Measurements from ENCODE around the gene PRKCE. TPM values are rescaled to one million over a fixed set of nuclear protein-coding genes. Genes with fewer than 3 reads are reported as not detected.
"Not testable (repeated sequence)": the region's sequence is repeated elsewhere in the genome, so short reads cannot be mapped to it uniquely, and the experiment has no call there.

The PRKCE gene
- total RNA-seq, 2 experiments from 2014 or later = 7.0 to 7.3 TPM

DNA sequence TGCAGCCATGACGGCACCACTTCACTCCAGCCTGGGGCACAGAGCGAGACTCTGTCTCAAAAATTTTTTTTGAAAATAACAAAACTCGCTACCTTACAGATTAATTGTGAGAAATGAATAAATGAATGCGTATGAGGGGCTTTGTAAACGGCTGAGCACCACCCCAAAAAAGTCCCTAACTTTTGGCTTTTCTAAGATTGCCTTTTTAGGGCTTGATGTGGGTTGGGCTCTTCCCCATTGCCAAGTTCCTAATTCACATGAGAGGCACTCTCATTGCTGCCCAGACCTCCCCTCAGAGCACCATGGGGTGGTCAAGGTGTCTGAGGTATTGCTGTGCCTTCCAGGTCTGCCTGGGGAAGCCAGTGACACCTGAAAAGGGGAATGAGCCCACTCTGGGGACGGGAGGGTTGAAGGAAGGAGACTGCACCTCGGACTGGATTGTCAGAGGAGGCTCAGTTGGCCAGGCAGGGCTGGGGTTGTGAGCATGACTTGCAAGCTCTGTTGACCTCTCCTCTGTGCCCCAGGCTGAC is 186.4 kb downstream of the PRKCE start:
- CTCF ChIA-PET = no interaction called here
- POLR2A ChIA-PET = no interaction called here

DNA sequence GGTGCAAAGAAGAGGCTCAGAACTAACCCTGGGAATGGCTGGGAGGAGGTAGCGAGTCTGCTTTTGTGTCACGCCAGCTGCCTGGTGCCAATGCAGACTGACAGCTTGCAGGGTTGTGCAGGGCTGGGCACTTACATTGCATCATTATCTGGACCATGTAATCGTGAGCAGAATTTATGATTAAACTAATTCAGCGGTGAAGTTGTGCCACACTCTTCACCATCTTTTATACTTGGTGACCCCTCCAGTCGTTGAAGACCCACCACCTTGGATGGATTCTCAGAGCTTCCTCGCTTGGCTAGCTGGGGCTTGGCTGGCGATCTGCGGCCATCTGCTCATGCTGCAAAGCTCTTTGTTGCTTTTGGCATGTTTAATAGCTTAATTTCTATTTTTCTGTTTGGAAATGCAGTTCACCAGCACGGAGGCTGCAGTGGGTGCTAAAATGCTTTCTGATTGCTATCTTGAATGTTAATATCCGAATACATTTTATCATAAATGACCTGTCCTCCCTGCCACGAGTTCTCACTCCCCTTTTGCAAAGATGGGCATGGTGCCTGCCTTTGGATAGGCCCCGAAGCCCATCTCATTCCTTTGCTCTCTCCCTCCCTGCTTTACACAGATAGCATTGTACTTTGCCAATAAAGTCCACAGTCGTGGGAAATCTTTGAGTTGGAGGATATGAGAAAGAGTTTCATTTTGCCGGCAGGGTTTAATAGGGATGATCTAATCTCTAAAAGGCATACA is 188.2 kb downstream of the PRKCE start:
- ChIA-PET CTCF (no interaction called here), POLR2A (no interaction called here)

DNA sequence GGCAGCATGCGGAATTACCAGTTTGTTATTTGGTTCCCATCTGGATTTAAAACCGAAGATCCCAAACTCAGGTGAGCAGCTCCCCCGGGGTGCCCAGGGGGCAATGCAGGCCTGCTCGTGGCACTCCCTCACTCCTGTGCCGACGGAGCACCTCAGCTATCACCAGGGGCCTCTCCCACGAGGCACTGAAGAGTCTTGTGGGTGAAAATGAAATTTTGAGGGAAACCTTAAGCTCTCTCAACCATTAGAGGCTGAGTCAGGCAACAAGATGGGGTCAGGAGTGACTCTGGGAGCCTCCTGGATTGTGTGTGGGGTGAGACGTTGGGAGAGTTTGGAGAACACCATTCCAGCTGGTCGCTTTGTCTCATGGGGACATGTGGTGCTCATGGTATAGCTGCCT is 189.0 kb downstream of the PRKCE start:
- ChIA-PET POLR2A (no interaction called here), CTCF (interaction anchor here (1.3 kb wide), 1 partner anchor 20 kb away, joined by 3 read pairs; no protein-coding TSS in a partner anchor)

DNA sequence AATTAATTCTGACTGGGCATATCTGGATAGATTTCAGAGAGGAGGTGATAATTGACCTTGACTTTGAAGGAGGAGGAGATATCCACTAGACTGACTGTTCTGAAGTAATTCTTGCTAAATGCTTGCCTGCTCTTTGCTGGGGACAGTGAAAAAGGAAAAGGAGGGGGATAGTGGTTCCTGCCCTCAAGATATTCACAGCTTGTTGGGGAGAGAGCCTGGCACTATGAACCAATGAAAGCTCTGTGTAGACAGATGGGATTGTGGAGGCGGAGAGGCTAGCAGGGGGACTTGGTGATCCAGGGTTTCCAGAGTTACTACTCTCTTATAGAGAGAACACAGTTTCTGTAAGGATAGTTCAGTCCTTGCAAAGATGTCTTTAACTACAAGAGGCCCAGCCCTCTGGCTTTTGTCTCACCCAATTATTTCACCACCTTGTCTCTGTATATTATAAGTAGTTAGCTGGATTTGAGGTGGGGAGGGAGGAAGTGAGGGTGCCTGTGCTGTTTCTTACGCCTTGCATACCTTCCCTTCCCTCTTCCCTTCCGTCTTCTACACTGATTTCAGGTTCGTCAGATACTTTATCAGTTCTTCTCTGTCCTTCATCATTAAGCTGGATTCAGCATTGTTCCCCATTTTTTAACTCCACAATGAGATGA is 190.4 kb downstream of the PRKCE start:
- CTCF ChIA-PET = interaction anchor here (1.3 kb wide), 1 partner anchor 18 kb away, joined by 3 read pairs; no protein-coding TSS in a partner anchor
- POLR2A ChIA-PET = no interaction called here

DNA sequence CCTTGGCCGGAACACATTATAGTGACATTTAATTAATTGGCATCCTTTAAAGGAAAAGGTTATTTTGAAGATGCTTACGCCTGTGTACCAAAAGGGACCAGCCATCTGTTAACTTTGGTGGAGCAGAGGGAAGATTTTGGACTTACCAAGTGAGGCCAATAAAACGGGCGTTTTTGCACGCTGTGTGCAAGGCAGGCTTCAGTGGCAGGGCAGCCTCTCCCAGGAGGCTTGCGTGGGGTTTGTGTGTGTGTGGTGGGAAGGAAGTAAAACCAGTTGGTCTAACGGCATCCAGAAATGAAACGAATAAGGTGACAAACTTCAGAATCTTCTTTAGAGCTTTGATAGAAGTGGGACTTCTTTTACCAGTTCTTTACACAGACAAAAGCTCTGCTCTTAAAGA is 191.7 kb downstream of the PRKCE start:
- POLR2A ChIA-PET = no interaction called here
- CTCF ChIA-PET = no interaction called here

DNA sequence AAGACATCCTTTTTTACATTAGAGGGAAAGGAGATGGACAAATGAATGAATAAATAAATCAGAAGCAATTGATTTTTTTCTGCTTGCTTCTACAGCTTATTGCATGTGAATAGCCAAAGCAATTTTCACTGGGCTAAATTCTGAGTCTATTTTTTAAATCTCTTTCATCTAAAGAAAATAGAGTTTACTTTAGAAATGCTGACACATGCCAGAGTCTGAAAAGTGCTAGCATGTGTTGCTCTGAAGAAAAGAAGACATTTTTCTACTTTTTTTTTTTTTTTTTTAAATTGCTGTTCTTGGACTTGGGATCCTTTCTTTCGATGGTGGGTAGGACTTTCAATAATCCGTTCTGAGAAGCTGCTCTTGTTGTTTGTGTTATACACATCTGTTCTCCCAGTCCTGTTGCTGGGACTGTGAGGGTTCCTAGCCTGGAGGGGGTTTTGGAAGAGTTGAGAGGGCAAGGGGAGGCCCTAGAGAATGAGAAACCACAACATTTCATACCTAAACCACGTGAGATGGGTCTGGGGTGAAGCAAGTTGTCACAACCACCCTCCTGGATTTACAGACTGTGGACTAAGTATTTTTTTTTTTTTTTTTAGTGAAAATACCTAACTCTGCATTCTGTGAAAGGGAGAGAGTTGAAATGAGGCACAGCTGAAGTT is 193.5 kb downstream of the PRKCE start:
- CTCF ChIA-PET = no interaction called here

DNA sequence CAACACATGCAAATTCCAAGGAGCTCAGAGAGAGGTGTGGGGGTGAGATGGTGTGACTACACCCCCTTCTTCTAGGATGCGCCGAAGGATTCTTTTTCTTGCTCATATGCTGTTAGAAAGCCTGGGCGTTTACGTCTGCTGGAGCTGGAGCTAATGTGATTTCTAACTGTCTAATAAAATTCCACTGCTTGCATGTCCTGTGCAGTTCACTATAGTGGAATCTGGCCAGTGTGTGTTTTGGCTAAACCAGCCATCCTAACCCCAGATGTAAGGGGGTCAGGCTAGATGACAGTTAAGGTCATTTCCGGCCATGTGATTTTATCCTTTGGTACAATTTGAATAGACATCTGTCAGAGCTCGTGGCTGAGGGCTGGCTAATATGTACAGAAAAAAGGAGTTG is 194.1 kb downstream of the PRKCE start:
- CTCF ChIA-PET = no interaction called here
- POLR2A ChIA-PET = interaction anchor here (0.7 kb wide), 1 partner anchor 103 kb away, joined by 6 read pairs; no protein-coding TSS in a partner anchor

More for the DNA sequence above, 193.5 kb downstream of the PRKCE start:
- POLR2A ChIA-PET = interaction anchor here (0.7 kb wide), 1 partner anchor 102 kb away, joined by 6 read pairs; no protein-coding TSS in a partner anchor

DNA sequence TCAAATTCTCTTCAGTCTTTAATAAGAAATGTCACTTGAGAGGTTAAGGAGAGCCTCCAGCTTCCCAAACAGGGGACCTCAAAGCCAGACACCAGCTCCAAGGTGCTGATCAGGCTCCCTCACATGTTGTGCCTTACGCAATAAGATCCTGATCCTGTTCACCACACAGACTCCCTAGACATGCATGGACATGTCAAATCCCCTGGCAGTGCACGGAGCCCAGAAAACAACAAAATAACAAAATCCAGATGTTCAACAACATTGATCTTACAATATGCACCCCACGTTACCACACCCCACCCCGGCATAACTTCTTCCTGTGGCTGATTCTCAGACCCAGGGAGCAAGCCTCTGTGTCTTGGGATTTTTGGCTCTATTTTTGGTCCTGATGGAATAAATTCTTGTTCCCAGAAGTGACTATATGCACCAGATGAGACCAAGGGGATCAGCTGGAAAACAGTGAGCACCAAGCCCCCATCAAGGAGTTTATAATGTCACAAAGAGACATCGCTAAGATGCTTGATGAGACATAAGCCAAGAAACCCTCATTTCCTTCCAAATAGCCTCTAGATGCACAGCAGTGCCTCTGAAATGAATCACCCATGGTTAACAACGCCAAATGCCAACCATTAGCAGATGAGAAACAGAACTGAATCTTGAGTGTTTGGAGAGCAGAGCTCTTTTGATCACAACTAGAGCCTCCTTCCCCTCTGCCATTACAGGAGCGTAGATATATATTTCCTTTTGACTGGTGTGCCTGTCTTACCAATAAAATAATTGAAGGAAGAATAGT is 198.2 kb downstream of the PRKCE start:
- ChIA-PET CTCF (no interaction called here), POLR2A (no interaction called here)

DNA sequence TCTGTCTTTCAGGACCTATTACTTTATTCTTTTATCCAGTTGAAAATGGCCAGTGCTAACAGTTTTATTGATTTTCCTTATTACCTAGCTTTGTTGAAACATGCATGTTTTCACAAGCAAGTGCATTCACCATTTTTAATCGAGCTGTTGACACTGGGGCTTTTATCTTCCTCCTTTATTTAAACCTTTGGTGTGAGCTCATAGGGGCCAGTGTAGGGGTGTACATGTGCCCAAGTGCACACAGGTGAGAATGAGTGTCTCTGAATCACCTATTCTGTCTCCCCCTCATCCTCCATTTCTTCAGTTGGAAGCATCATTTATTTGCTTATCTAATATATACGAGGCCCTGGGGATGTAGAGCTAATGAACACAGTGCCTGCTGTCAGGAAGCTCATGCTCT is 199.1 kb downstream of the PRKCE start:
- ChIA-PET CTCF (interaction anchor here (1.3 kb wide), 1 partner anchor 11 kb away, joined by 3 read pairs; no protein-coding TSS in a partner anchor), POLR2A (no interaction called here)

DNA sequence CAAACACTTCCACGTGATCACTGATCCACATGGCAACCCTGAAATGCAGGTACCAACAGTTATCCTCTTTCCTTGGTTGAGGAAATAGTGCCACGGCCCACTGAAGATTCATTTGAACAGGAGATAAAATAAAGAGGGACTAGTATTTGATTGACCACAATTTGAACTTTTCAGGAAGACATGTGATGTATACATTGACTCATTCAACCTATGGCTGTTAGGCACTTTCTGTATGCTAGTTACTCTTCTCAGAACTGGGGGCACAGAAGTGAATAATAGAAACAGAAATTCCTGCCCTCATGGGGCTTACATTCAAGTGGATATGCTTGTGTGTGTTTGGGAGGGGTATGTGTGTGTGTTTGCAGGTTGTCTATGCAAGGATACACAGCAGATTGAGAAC is 199.6 kb downstream of the PRKCE start:
- ChIA-PET CTCF (interaction anchor here (1.3 kb wide), 1 partner anchor 11 kb away, joined by 3 read pairs; no protein-coding TSS in a partner anchor), POLR2A (no interaction called here)

DNA sequence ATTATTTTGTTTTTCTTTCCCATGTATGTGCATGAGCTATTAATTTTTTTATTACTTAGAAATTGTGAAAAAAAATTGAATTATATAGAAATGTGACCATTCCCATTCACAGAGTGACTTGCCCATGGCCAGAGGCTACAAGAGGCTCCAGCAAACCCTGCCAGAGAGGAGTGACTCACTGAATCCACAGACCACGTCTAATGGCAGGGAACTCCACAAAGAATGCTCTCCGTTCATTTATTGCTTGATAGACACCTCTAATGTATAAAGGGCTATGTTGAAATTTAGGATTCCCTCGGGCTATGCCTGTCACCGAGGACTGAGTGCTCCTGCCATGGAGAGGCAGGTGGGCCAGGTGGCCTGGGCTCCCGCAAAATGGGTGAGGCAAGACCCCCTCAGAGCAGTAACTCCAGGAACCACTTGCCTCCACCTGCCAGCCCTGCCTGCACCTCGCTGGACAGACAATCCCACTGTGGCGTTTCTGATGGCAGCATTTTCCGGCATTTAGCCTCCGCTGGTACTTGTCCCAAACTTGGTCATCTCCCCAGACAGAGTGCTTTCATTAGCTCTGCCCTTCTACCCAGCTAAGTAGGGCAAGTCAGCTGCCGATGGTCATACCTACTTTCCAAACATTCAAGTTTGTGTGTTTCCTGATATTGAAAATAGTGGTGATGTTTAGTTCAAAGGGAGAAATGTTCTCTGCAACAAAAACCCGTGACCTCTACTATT is 200.3 kb downstream of the PRKCE start:
- CTCF ChIA-PET = interaction anchor here (1.3 kb wide), 1 partner anchor 10 kb away, joined by 3 read pairs; no protein-coding TSS in a partner anchor

DNA sequence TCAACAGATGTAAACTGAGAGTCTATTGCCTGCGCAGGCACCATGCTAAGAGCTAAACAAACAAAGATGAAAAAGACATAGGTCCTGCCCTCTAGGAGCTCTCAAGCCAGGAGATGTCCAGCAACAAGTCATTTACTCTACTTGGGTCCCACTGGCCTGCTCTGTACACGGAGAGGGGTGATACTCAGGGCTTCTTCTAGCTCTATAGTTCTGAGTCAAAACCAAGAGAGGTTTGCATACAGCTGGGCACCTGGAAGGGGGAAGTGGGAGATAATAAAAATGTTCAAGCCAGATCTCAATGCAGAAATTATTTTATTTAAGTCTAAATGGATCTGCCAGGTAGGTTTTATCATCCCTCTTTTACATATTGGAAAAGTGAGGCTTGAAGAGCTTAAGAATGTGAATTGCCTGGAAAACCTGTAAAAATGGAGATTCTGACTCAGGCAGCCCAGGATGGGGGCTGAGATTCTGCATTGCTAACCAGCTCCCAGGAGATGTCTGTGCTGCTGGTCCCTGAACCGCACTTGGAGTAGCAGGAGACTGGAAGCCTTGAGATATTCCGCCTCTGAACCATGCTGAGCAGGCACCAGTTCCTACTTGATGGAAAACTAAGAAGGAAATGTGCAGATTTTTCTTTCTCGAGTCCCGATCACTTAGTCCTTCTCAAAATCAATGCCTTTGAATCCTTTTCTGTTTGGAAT is 201.1 kb downstream of the PRKCE start:
- CTCF ChIA-PET = no interaction called here
- POLR2A ChIA-PET = no interaction called here

More for the DNA sequence above, 200.3 kb downstream of the PRKCE start:
- POLR2A ChIA-PET = no interaction called here

DNA sequence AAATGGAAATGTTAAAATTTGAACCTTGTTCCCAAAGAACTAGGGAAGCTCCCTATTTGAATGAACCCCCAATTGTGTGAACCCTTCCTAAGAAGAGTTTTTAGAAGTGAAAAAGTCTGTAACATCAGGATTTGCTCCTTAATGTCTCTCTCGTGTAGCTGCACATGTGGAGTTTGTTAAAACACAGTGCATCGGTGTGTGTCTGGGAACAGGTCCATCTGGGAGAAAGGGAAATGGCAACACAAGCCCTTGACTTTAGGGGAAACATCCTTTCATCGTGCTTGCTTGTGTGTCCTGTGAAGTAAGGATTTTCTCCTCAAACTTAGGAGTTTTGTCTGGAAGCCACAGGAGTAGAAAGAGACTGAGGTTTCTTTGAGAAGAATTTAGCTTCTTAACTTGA is 203.9 kb downstream of the PRKCE start:
- ChIA-PET CTCF (no interaction called here), POLR2A (no interaction called here)

DNA sequence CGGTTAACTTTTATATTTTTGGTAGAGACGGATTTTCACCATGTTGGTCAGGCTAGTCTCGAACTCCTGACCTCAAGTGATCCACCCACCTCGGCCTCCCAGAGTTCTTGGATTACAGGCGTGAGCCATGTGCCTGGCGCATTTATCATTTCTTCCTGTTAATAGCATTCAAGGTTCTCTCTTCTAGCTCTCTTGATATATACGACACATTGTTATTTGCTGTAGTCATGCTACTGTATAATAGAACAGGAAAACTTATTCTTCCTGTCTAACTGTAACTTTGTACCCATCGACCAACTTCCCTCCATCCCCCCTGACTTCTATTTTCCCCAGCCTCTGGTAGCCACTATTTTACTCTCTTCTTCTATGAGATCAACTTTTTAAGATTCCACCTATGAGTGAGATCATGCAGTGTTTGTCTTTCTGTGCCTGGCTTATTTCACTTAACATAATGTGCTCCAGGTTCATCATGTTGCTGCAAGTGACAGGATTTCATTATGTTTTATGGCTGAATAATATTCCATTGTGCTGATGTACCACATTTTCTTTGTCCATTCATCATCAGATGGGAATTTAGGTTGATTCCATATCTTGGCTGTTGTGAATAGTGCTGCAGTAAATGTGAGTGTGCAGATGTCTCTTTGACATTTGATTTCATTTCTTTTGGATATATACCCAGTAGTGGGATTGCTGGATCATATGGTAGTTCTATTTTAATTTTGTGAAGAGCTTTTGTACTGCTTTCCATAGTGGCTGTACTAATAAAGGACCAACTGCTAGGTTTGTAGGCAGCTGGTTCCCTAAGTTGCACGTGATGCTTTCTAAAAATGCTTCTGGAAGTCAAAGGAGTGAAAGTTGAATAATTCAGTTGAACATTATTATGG is 205.2 kb downstream of the PRKCE start:
- CTCF ChIA-PET = no interaction called here
- POLR2A ChIA-PET = no interaction called here

DNA sequence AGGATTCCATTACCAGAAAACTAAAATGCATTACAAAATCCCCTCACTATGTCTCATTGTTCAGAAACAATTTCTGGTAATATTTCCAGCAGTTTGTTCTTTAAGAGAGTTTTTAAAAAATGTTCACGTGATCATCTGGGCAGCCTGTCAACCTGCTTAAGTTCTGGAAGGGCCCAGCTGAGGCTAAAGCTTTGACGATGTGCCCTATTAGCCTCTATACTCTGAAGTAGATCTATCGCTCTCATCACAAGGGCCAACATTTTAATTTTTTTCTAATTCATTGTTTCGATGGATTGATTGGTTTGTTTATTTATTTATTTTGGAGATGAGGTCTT is 205.8 kb downstream of the PRKCE start:
- POLR2A ChIA-PET = no interaction called here

DNA sequence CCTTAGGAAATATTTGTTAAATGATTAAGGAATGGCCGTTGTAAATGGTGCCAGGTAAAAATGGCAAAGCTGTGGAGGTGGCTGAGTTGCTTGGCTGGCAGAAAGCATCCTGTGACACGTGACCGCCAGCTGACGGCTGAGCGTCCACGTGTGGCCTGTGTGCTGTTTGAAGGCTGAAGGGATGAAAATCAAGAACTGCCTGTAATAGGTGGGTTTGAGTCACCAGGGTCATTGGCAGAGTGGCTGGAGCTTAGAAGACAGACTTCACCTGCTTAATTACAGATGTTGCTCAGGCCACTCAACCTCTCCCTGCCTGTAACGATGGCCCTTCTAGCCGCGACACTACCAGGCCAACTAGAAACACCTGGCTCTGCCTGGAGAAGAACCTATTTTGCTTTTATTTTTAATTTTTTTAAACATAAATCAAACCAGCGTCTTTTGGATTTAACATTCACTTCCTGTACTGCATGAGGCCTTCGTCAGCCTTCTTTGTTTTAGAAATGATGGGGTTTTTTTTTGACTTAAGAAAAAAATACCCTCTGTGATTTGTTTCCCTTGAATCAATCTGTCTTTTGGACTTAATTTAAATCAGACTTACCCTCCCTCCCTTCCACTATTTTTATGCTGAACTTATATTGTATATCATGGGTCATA is 206.5 kb downstream of the PRKCE start:
- CTCF ChIA-PET = no interaction called here

More for the DNA sequence above, 205.8 kb downstream of the PRKCE start:
- CTCF ChIA-PET = no interaction called here

DNA sequence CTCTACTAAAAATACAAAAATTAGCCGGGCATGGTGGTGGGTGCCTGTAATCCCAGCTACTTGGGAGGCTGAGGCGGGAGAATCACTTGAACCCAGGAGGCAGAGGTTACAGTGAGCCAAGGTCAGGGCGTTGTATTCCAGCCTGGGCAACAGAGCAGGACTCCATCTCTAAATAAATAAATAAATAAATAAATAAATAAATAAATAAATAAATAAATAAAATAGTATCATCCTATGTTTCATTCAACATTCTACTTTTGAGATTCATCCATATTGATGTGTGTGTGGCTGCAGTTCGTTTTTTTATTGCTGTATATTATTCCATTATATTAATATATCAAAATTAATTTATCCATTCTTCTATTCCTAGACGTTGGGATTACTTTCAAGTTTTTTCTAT is 207.4 kb downstream of the PRKCE start:
- CTCF ChIA-PET, POLR2A ChIA-PET: not testable (repeated sequence)

More for the DNA sequence above, 206.5 kb downstream of the PRKCE start:
- POLR2A ChIA-PET = no interaction called here
